Femur (tissue), 1 donor: ENCODE results near the gene TBC1D22A.

ENCODE experiments used
- DNase-seq: peaks from one replicate; pipeline ENCODE4 v3.0.0-alpha.2; 2017

Gene TBC1D22A

GRCh38 chr22:47067911-47068625, 305.6 kb downstream of the TBC1D22A start:
- DNase-seq: peak; percentile 7

GRCh38 chr22:47068626-47068996, 306.2 kb downstream of the TBC1D22A start:
- DNase-seq: no peak

- no peak for DNase-seq
Measured at GRCh38 chr22:47069270-47069669, 306.8 kb downstream of the TBC1D22A start.

- DNase-seq: no peak
Measured at GRCh38 chr22:47071078-47071806, 308.8 kb downstream of the TBC1D22A start.

GRCh38 chr22:47071807-47072641, 309.6 kb downstream of the TBC1D22A start:
- no peak for DNase-seq

GRCh38 chr22:47072642-47072967, 310.2 kb downstream of the TBC1D22A start:
- DNase-seq: no peak

- DNase-seq: no peak
Measured at GRCh38 chr22:47073075-47073474, 310.6 kb downstream of the TBC1D22A start.

GRCh38 chr22:47074105-47074504, 311.7 kb downstream of the TBC1D22A start:
- DNase-seq: no peak

- DNase-seq: no peak
Measured at GRCh38 chr22:47075568-47075967, 313.1 kb downstream of the TBC1D22A start.

- DNase-seq: no peak
Measured at GRCh38 chr22:47076758-47077157, 314.3 kb downstream of the TBC1D22A start.

GRCh38 chr22:47080100-47080499, 317.6 kb downstream of the TBC1D22A start:
- no peak for DNase-seq

GRCh38 chr22:47082505-47082904, 320.1 kb downstream of the TBC1D22A start:
- no peak for DNase-seq

- no peak for DNase-seq
Measured at GRCh38 chr22:47083379-47083986, 321.0 kb downstream of the TBC1D22A start.

GRCh38 chr22:47084226-47084625, 321.8 kb downstream of the TBC1D22A start:
- no peak for DNase-seq

GRCh38 chr22:47086596-47087248, 324.3 kb downstream of the TBC1D22A start:
- no peak for DNase-seq

GRCh38 chr22:47088480-47089158, 326.2 kb downstream of the TBC1D22A start:
- no peak for DNase-seq

- no peak for DNase-seq
Measured at GRCh38 chr22:47089374-47089773, 326.9 kb downstream of the TBC1D22A start.

GRCh38 chr22:47089796-47090460, 327.5 kb downstream of the TBC1D22A start:
- no peak for DNase-seq

- DNase-seq: peak; percentile 47
Measured at GRCh38 chr22:47090591-47091245, 328.3 kb downstream of the TBC1D22A start.

- no peak for DNase-seq
Measured at GRCh38 chr22:47091246-47091651, 328.8 kb downstream of the TBC1D22A start.
